ENCODE results near the gene SHISA6.

DNA sequence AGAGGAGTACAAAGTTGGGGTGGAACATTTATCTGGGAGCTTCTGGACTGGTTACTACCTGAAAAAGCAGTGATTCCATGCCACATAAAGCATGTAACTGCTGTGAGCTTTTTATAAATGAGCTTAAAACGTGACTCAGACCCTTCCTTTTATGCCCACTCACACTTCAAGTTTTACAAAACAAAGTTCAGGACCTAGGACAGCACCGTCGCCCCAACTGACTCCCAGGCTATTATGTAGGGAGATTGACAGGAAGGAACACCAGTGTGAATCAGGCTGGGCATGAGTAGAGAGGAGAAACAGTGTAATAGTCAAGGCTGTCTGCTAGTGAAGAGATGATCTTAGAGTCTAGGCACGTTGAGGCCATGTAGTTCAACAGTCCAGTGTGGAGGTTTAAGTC lies 265.6 kb downstream of the SHISA6 start:
- TF ChIP-seq CREB1 (IDR thresholded peaks at IDR 0.05; ENCODE audit: low read depth) (no peak), CEBPB (IDR thresholded peaks at IDR 0.05) (no peak), YY1 (IDR thresholded peaks at IDR 0.05; ENCODE audit: low read depth) (no peak), ZBTB7A (IDR thresholded peaks at IDR 0.05; ENCODE audit: low read depth) (no peak), EP300 (IDR thresholded peaks at IDR 0.05; ENCODE audit: borderline replicate concordance) (no peak), NFIC (IDR thresholded peaks at IDR 0.05) (no peak), RAD21 (IDR thresholded peaks at IDR 0.05; ENCODE audit: low read depth) (no peak), EGR1 (IDR thresholded peaks at IDR 0.05) (no peak), TCF12 (IDR thresholded peaks at IDR 0.05; ENCODE audit: low read depth) (no peak), FOXM1 (IDR thresholded peaks at IDR 0.05; ENCODE audit: borderline replicate concordance, low read depth) (no peak), TEAD4 (IDR thresholded peaks at IDR 0.05) (no peak)
- TF ChIP-seq, protein P1, sequence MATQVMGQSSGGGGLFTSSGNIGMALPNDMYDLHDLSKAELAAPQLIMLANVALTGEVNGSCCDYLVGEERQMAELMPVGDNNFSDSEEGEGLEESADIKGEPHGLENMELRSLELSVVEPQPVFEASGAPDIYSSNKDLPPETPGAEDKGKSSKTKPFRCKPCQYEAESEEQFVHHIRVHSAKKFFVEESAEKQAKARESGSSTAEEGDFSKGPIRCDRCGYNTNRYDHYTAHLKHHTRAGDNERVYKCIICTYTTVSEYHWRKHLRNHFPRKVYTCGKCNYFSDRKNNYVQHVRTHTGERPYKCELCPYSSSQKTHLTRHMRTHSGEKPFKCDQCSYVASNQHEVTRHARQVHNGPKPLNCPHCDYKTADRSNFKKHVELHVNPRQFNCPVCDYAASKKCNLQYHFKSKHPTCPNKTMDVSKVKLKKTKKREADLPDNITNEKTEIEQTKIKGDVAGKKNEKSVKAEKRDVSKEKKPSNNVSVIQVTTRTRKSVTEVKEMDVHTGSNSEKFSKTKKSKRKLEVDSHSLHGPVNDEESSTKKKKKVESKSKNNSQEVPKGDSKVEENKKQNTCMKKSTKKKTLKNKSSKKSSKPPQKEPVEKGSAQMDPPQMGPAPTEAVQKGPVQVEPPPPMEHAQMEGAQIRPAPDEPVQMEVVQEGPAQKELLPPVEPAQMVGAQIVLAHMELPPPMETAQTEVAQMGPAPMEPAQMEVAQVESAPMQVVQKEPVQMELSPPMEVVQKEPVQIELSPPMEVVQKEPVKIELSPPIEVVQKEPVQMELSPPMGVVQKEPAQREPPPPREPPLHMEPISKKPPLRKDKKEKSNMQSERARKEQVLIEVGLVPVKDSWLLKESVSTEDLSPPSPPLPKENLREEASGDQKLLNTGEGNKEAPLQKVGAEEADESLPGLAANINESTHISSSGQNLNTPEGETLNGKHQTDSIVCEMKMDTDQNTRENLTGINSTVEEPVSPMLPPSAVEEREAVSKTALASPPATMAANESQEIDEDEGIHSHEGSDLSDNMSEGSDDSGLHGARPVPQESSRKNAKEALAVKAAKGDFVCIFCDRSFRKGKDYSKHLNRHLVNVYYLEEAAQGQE (IDR thresholded peaks at IDR 0.05; ENCODE audit: low read depth): peak; percentile 82
- TF ChIP-seq, protein P2, sequence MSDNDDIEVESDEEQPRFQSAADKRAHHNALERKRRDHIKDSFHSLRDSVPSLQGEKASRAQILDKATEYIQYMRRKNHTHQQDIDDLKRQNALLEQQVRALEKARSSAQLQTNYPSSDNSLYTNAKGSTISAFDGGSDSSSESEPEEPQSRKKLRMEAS (IDR thresholded peaks at IDR 0.05): no peak
- TF ChIP-seq, protein P3, sequence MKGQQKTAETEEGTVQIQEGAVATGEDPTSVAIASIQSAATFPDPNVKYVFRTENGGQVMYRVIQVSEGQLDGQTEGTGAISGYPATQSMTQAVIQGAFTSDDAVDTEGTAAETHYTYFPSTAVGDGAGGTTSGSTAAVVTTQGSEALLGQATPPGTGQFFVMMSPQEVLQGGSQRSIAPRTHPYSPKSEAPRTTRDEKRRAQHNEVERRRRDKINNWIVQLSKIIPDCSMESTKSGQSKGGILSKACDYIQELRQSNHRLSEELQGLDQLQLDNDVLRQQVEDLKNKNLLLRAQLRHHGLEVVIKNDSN (IDR thresholded peaks at IDR 0.05): no peak

All from Ishikawa (cell line).